ENCODE results near the gene CARD9.

CARD9 gene

DNA sequence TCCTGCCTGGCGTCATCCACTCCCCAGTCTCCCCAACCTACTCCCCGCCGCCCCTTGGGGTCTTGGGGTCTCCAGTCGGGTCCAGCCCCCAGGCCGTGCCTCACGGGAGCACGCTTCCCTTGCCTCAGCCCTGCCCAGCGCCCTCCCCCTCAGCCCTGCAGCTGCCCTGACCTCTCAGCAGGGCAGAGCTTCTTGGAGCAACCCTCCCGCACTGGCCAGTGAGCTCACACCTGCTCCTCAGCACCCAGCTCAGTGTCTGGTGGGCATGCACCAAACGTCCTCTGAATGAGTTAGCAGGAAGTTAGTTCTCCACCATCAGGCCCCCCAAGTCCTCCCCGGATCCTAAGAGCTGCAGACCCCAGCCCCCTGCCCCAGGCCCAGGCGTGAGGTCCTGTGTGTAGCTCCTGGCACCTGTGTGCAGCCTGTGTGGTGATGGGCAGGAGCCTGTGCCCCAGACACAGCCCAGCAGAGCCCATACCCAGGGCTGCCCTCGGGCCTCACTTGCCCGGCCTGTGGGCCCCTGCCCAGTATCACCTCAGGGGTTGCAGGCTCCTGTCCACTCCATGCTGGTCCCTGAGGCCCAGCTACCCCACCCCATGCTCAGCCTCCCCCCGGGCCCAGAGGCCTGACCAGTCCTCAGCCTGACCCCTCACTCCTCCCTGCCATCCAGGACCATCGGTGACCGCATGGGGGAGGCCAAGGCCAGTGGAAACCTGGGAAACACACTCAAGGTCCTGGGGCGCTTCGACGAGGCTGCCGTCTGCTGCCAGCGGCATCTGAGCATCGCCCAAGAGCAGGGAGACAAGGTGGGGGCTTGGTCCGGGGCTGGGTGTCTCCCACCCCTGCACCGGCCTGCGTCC lies 37.9 kb downstream of the CARD9 start:
- DNase-seq (ENCODE audit: low read depth), result no peak

DNA sequence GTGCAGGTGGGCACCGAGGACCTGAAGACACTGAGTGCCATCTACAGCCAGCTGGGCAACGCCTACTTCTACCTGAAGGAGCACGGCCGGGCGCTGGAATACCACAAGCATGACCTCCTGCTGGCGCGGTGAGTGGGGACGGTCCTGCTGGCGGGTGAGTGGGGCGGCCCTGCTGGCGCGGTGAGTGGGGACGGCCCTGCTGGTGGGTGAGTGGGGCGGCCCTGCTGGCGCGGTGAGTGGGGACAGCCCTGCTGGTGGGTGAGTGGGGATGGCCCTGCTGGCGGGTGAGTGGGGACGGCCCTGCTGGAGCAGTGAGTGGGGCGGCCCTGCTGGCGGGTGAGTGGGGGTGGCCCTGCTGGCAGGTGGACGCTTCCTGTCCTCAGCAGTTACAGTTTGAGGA lies 38.9 kb downstream of the CARD9 start:
- DNase-seq (ENCODE audit: low read depth), result no peak

DNA sequence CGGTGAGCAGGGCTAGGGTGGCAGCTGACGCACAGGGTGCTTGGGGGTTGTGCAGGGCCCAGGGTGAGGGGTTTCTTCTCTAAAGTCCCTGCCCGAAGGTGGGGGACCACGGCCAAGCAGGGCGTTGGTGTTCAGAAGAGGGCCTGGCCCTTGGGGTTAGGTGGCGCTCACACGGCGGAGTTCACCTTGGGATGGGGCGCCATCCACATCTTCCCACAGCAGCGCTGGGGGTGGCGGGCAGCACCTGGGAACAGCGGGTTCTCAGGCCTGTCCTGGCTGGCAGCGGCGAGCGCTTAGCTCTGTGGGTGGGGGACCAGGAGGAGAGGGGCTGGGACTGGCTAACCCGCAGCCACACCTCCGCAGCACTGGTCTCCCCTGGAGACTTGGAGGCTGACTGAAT lies 40.0 kb downstream of the CARD9 start:
- no peak for DNase-seq (ENCODE audit: low read depth)

DNA sequence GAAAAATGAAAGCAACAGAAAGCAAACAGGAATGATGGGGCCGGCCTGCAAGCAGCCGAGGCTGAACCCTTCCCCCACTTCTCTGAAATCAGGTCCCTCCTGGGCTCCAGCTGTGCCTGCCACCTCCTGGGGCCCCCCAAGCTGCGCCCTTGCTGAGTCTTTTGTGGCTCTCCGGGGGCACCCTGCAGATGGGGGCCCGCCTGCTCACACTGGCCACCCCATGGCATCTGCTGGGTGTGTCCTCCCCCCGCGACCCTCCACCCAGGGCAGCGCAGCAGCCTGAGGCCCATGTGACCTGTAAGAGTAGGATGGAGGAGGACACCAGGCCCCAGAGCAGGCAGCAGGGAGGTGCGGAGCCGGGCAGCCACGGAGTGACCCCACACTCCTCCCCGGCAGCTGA lies 40.4 kb downstream of the CARD9 start:
- DNase-seq (ENCODE audit: low read depth), result no peak

DNA sequence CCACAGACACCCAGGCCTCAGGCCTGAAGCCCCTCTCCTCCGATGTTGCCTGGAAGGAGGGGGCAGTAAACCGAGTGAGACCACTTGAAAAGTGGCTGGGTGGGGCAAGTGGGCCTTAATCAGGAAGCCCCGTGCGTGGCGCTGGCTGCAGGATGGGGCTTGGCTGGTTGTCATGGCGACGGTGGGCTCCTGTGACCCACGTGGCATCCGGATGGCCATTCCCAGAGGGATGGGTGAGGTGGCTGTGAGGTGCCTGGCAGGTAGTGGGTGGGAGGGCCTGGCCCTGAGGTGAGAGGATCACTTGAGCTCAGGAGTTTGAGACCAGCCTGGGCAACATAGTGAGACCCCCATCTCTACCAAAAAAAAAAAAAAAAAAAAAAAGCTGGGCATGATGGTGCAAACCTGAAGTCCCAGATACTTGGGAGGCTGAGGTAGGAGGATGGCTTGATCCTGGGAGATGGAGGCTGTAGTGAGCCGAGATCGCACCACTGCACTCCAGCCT lies 40.9 kb downstream of the CARD9 start:
- DNase-seq (ENCODE audit: low read depth), result no peak

DNA sequence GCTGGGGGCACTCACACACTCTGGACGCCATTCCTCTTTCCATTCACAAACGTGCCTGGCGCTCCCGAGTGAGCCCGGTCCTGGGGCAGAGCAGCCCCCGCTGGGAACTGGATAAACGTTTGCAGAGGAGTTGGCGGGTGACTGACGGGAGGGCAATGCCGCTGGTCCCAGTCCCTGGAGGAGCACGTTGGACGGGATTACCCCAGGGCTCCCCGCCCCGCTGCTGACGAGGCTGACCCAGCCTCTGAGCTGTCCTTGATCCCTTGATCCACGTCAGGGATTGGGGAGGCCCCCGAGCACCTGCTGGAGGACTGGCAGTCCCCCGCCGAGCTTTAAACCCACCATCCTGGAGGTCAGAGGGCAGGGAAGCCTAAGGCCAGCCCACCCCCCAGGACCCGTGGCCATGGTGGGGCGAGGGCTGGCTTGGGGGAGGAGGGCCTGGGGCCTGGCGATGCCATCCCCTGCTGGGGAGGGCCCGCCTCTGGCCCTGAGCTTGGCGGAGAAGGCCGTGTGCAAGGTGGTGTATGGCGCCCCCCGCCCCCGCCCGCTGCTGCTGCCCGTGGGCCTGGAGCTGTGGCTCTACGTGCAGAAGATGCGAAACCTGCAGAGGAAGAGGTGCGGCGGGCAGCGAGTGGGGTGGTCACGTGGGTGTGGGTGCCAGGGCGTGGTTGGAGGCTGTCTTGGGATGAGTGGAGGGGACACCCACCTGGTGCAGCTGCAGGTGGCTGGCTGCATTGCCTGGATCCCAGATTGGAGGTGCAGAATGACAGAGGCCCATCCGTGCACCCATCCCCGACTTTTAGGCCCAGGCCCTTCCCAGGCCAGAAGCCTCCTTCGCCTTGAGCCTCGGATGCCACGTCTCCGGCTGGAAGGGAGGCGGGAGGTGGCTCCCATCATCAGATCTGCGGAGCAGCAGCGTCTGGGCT lies 41.6 kb downstream of the CARD9 start:
- no peak for DNase-seq (ENCODE audit: low read depth)

DNA sequence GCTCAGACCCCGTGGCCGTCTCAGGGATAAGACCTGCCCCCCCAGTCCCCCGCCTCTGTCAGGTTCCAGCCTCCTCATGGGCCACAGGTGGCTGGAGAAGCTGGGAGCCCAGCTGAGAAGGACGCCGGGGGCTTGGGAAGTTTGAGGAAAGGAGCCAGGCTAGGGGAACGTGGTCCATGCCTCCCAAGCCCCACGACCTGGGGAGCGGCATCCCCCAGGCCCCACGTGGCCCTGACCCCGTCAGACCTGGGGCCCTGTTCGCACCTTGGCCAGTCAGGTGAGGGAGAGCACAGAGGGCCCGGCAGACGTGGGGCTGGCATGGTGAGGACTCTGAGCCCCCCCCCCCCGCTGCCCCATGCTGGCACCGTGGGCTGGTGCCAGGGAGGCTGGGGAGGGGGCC lies 42.4 kb downstream of the CARD9 start:
- no peak for DNase-seq (ENCODE audit: low read depth)

DNA sequence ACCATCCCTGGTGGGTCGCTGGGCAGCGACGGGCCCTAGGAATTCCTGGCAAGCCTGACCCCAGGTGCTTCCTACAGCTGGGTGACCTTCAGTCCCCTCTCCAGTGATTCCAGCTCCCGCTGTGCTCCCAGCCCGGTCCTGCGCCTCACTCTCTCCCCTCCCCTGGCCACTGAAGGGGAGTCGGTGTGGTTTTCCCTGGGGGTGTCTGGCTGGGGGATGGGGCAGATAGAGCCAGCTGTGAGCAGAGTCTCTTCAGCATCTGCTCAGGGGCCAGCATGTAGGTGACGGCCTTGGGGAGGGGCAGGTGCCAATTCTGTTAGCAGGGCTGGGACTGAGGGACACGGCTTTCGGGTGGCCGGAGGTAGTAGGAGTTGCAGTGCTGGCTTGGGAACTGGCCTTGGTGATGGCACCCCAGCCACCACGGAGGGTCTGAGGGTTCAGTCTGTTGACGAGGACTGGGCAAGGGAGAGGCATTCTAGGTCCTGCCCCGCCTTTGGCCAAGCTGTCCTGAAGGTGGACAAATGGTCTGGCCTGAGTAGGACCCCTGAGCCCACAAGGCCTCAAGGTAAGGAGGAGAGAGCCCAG lies 43.0 kb downstream of the CARD9 start:
- no peak for DNase-seq (ENCODE audit: low read depth)

DNA sequence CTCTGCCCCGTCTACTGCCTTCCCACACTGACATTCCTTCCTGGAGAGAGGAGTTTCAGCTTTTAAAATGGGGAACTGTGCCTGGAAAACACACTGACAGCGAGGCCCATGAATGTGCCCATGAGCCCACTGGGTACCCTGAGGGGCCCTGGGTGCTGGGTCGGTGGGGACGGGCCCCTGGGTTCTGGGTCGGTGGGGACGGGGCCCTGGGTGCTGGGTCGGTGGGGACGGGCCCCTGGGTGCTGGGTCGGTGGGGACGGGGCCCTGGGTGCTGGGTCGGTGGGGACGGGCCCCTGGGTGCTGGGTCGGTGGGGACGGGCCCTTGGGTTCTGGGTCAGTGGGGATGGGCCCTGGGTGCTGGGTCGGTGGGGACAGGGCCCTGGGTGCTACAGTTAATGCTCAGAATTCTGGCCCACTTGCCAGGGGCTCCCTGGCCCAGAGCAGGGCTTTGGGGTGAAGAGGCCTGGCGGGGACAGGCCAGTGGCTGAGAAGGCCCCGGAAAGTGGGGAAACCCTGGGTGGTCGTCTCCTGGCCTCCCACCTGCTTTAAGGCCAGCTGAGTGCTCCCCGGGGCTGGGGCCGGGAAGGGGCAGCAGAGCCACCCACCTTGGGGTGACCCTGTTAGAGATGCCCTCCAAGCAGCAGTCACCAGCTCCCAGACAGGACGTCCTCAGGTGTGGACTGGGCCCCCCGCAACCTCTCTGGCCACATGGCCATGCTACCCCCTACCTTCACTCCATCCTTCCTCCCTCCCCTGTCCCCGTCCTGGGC lies 43.6 kb downstream of the CARD9 start:
- DNase-seq (ENCODE audit: low read depth), result no peak

DNA sequence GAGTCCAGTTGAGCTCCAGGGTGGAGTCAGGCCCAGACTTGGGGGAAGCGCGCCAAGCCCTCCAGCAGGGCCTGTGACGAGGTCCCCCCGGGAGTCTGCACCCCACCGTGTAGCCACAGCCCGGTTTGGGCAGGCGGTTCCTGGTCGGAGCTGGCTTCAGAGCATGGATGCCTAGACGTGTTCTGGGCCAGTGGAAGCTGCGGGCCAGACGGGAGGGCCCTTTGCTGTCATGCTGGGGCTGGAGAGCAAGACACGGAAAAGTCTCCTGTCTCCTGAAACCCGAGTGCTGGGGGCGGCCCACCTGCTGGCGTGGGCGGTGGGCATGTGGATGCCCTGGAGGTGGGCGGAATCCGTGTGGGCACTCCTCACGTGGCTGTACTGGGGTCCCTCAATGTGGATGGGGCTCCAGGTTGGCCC lies 44.2 kb downstream of the CARD9 start:
- DNase-seq (ENCODE audit: low read depth), result no peak

DNA sequence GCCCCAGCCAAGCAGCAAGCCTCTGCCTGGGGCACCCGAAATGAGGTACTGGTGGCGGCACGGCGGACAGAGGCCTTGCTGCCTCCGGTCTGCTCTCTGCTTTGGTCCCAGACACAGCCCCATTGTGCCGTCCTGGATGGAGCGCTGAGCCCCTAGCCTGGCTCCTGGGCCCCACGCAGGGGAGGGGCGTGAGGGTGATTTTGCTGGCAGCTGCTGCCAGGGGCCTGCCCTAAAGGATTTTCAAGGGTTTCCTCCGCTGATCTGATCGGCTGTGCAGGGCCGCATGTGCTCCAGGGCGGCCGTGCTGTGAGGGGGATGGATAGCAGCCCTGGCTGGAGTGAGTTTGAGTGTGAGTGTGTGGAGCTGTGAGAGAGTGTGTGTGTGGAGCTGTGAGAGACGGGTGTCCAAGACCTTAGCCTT lies 44.8 kb downstream of the CARD9 start:
- no peak for DNase-seq (ENCODE audit: low read depth)

DNA sequence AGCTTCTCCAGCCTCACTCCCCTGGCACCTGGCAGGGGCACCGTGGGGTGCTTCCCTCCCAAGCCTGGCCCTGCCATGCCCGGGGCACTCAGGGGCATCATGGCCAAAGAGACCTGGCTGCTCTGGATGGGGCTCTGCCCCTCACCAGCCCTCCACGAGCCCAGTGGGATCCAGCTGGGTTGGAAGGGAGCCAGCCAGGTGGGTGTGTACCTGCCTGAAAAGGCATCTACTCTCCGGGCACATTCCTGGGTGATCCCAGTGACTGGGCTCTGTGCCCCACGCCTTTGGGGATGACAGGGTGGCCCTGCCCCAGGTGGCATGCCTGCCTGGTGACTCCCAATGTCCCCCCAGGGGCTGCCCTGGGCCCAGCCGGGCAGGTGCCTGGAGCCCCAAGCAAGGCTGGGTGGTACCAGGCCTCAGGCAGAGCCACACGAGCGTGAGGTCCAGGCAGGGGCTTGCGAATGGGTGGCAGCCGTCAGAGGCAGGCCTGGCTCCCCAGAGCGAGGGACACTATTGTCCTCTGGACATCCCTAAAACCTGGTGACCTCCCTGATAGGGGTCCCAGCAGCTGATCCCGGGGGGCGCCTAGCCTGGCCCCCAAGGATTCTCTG lies 45.4 kb downstream of the CARD9 start:
- no peak for DNase-seq (ENCODE audit: low read depth)

DNA sequence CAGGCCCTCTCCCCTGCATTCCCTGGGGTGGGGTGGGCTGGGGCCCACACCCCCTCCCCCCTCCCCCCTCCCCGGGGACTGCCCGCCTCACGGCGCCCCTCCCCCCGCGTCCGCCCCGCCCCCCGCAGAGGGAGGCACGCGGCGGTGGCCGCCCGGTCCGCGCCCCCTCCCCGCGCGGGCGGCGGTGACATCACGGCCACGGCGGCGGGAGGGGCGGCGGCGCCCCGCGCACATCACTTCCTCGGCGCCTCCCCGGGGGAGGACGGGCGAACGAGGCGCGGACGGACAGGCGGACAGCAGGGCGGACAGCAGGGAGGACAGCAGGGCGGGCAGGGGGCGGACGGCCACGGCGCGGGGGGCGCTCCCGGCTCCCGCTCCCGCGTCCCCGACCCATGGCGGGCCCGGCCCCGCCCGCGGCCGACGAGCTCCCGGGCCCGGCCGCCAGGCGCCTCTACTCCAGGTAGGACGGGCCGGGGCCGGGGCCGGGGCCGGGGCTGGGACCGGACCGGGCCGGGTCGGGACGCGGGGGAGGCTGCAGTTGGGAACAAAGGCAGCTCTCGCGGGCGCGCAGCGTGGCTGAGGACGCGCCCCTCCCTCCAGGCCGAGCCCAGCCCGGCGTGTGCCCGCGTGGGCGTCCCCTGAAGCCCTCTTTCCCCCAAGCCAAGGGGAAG lies 46.0 kb downstream of the CARD9 start, which contains the start of gene GPSM1:
TSS of gene GPSM1 (plus strand) at position 236 of the 671 bp plus-strand sequence. CDS start at position 393, 157 bp downstream.
- no peak for DNase-seq (ENCODE audit: low read depth)

DNA sequence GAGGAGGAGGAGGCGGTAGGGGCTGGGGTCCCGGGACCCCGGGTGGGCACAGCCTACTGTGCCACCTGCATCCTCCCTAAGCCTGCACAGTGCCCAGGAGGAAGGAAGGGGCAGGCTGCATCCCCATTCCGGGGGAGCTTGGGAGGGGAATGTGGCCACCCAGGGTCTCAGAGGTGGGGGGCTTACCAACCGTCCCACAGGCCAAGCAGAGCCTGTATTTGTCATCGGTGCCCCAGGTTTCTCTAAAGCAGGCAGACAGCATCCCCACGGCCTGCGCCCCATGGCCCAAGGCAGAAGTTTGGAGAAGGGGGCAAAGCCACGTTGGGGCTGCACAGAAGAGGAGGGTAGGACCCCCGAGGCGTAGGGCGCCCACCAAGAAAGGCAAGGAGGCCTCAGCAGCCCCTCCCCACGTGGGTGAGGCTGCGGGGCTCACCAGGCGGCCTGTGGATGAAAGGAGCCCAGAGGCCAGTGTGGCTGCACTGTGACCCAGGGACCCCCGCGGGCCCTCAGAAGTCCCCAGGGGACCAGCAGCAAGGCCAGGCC lies 46.6 kb downstream of the CARD9 start:
- DNase-seq (ENCODE audit: low read depth), result no peak

DNA sequence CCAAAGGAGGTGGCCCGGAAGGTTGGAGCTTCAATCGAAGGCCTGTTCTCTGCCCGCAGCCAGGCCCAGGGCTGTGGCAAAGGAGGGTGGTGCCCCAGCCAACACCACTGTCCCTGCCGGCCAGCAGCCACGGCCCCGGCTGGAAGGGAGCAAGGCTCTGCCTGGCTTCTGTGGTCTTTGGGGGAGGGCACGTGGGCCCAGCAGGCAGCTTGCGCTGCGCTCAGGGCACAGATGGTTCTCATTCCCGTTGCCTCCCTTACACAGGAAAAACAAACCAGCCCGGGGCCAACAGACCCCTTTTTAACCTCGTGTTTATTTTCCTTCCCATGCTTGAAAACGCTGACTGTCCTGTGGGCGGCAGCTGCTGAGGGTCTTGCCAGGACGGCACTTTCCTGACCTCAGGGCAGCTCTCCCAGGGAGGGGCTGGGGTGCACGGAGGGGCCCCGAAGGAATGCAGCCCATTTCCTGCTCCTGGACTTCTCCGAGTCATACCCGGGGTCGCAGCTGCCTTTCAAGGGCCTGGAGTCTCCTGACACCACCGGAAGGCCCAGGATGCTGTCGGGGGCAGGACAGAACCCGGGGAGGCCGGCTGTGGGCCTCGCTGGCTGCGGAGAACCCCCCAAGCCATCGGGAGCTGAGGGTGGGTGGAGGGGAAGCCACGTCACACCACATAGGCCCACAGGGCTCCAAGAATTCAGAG lies 47.3 kb downstream of the CARD9 start:
- no peak for DNase-seq (ENCODE audit: low read depth)

DNA sequence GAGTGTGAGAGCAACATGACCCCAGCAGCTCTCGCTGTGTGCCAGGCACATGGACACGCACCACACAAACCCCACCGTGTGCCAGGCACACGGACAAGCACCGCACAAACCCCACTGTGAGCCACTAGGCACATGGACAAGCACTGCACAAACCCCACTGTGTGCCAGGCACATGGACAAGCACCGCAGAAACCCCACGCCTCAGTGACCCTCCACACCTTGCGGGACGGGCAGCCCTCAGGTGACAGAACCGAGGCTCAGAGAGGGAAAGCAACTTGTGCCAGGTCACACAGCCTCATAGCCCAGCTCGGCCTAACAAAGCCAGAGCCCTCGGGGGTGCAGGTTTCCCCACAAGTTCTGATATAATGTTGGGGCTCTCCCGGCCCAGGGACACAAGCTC lies 48.1 kb downstream of the CARD9 start:
- no peak for DNase-seq (ENCODE audit: low read depth)

DNA sequence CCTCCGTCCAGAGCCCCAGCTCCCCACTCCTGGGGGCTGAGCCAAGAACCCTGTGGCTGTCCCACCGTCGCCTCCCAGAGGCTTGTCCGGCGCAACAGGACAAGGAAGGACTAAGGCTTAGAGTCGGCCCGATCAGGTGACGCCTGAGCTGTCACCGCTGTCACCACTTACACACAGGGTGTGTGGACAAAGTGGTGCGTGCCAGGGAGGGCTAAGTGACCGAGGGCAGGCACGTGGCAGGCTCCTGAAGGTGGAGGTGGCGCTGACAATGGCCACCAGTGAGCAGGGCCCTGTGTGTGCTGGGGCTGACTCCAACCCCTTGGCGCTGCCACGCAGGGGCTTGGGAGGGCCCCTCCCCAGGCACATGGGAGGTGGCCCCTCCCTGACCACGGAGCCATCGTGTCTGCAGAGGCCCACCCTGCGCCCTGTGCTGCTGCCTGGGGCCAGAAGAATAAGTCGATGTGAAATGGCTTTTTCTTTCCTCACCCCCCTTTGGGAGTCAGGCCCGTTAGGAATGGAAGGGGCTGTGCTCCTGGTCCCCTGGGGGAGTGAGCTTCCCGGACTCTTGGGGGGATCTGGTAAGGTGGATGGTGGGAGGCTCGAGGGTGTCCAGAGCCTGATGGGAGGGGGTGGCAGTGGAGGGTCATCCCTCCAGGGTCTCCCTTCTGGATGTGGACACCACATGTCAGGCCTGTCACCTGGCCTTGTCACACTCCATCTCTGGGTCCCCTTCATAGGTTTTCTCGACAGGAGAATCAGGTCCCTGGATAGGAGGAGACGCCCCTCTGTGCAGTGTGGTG lies 48.8 kb downstream of the CARD9 start:
- DNase-seq (ENCODE audit: low read depth), result no peak

DNA sequence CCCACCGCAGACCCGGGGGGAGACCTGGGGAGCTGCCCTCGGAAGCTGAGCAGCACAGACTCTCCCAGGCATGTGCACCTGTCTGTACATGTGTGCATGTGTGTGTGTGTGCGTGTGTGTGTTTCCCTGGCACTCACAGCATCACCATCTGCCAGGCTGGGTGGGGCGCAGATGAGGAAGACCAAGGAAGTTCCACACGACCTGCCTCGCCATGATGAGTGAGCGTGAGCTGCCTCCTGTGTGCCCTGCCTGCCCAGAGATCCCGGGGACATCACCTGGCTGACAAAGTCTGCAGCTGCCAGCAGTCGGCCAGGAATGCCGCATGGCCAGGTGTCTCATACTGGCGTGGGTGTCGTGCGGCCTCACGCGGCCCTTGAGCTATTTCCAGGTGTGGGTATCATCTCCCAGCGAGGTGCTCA lies 50.1 kb downstream of the CARD9 start:
- no peak for DNase-seq (ENCODE audit: low read depth)

Data from stimulated activated CD8-positive, alpha-beta memory T cell treated with anti-CD3 and anti-CD28 coated beads, Interleukin-4, amount 100 ng/mL, for 24 hours (primary cell).